Pancreas (tissue), 10 donors: ENCODE results near the gene RARRES1. TPM values are rescaled to one million over a fixed set of nuclear protein-coding genes. Genes with fewer than 3 reads are reported as not detected.
A peak's percentile ranks its signal among the peaks of the same experiment; 100 is the strongest.

Source experiments
- ATAC-seq, 4 donors: fragments of 200-7000 bp; cut with Tn5 transposase; one replicate each; pipeline versions ENCODE4 v1.8.0 to v1.9.1; 2020; ENCODE audit warnings: mild to moderate bottlenecking in 4 of 4, moderate library complexity in 4 of 4
- DNase-seq, 6 donors: peaks; one replicate each; pipeline ENCODE4 v3.0.0-alpha.2; 2020
- FAIRE-seq: peaks from 2 replicates; lab custom pipeline; 2012; peaks lifted over from hg19 to GRCh38; lab: Jason Lieb, UNC
- H3K27ac ChIP-seq, 4 donors: fragments of 200-600 bp; sonication (generic); 1 replicate in 3 of 4; 2 replicates in 1 of 4; pipeline versions ENCODE4 v1.5.0 to v1.8.0; 2020
- H3K27me3 ChIP-seq, 4 donors: fragments of 200-600 bp; one replicate each; pipeline ENCODE4 v1.8.0; 2021
- H3K36me3 ChIP-seq, 3 donors: fragments of 200-600 bp; sonication (generic) in 1 of 3; one replicate each; pipeline versions ENCODE4 v1.5.0 to v1.8.0; 2020 to 2021
- H3K4me1 ChIP-seq, 3 donors: fragments of 200-600 bp; one replicate each; pipeline ENCODE4 v1.8.0; 2021
- H3K4me3 ChIP-seq, 4 donors: fragments of 200-600 bp; sonication (generic) in 2 of 4; one replicate each; pipeline versions ENCODE4 v1.5.0 to v1.8.0; 2020 to 2021
- H3K9me3 ChIP-seq, 4 donors: fragments of 200-600 bp; one replicate each; pipeline ENCODE4 v1.8.0; 2021
- CTCF ChIP-seq, 4 donors: fragments of 200-600 bp; sonication (generic) in 3 of 4; IDR thresholded peaks; one replicate each; pipeline versions ENCODE4 v1.5.0 to v1.8.0; 2021; ENCODE audit warnings: antibody characterized with exemption in 4 of 4
- WGBS, 2 donors: extraction: QIAGEN DNeasy Blood & Tissue Kit; methylation state at CpG; one replicate each; pipeline ENCODE4 v1.1.7; 2013; 5-methylcytosine and 5-hydroxymethylcytosine counted together
- intact Hi-C, 3 donors: fragments of 100-400 bp; cut with DNase I; formaldehyde crosslinking; loops; one replicate each; pipeline versions ENCODE4 v1.11.1 to v1.14.2; 2022
- polyA plus RNA-seq, 2 donors: library from polyadenylated mRNA; stranded (reverse); fragments of 200-250 nt; gene quantifications; one replicate each; pipeline ENCODE4 v1.2.3, GENCODE V29; 2013
- total RNA-seq, 6 donors: library from RNA; stranded (reverse); fragmentation: NEBNext Ultra II Directional in 4 of 6; extraction: Animal tissue kit (Norgen Biotek cat#: 25700) in 4 of 6; gene quantifications; one replicate each; pipeline versions ENCODE4 v1.2.1 to v1.2.4, GENCODE V29; 2021 to 2023
- donor health status: healthy with polysubstance abuse.
- donor health status: DM: no; HTN: no; CAD: no; lungs with moderate emphysema.
- donor health status: DM: no; HTN: no; CAD: no.
- donor health status: control.
- donor health status: control.
- donor health status: Bipolar disorder and iron deficiency.
- donor health status: DM: yes; HTN: yes; CAD: no.
- donor health status: DM: no; HTN: no; CAD: no.
- donor health status: DM: no; HTN: no; CAD: no.
- donor health status: DM: yes; HTN: yes; CAD: no.

RARRES1 gene
- total RNA-seq, result 10 to 100 TPM in 2 of 6 donors, 1 to 10 TPM in 3, under 1 TPM in 1; 0.79 to 48.3 (median 3.9) TPM
- 1 to 10 TPM; 2.6 to 5.2 TPM for polyA plus RNA-seq

- FAIRE-seq (no peak), DNase-seq (peak; percentile 43 to 85 (median 60)), ATAC-seq (peak; percentile 73 to 89 (median 78))
- H3K36me3 ChIP-seq, result no peaks in the 10 kb centered on the region
- no peaks in the 10 kb centered on the region for H3K9me3 ChIP-seq
- H3K4me1 ChIP-seq, result peaks cover 0 to 6% (median 3%) of the 10 kb centered on the region in 3 donors
- 3% methylated on average over 61 to 101 of the region's 101 CpGs for WGBS, 2 donors
- no peaks in the 10 kb centered on the region for H3K27me3 ChIP-seq
- peak within 1 kb of the TSS in 3 of 4 donors; percentile 16 to 50 (median 37) for H3K27ac ChIP-seq
- peak within 1 kb of the TSS; percentile 45 to 63 (median 54) for H3K4me3 ChIP-seq
- intact Hi-C loops, result loop anchor here in 1 of 3 donors (10.0 kb wide), 1 partner anchor 53 kb away; no protein-coding TSS in a partner anchor
- TF ChIP-seq CTCF (IDR thresholded peaks at IDR 0.05), result no peak
These were observed at the start of gene RARRES1 for GRCh38 chr3:158731938-158732855. RARRES1 (minus strand) TSS chr3:158732457; CDS start chr3:158732415, 42 bp downstream.

- intact Hi-C loops, result loop anchor here in 1 of 3 donors (10.0 kb wide), 1 partner anchor 47 kb away; the partner anchor contains the start of gene RARRES1
These were observed 49.6 kb upstream of the RARRES1 start for GRCh38 chr3:158781849-158782248.

GRCh38 chr3:158781191-158781590, 48.9 kb upstream of the RARRES1 start:
- intact Hi-C loops, result loop anchor here in 1 of 3 donors (10.0 kb wide), 1 partner anchor 46 kb away; the partner anchor contains the start of gene RARRES1
- Histone ChIP-seq H3K27me3 (no peaks in the 10 kb centered on the region), H3K9me3 (no peaks in the 10 kb centered on the region), H3K4me1 (no peaks in the 10 kb centered on the region), H3K36me3 (no peaks in the 10 kb centered on the region), H3K27ac (no peak overlapping the region), H3K4me3 (no peak overlapping the region)
- no peak for TF ChIP-seq CTCF (IDR thresholded peaks at IDR 0.05)
- FAIRE-seq, result no peak
- DNase-seq, result no peak
- ATAC-seq, result no peak
- WGBS, 2 donors, result 86 to 94% methylated on average over 2 of the region's 2 CpGs

More at GRCh38 chr3:158781849-158782248, 49.6 kb upstream of the RARRES1 start:
- ATAC-seq (no peak), DNase-seq (no peak), FAIRE-seq (no peak)
- no peaks in the 10 kb centered on the region for H3K36me3 ChIP-seq
- H3K9me3 ChIP-seq, result no peaks in the 10 kb centered on the region
- WGBS, 2 donors, result 47 to 50% methylated on average over 1 of the region's 1 CpG
- H3K27me3 ChIP-seq, result no peaks in the 10 kb centered on the region
- TF ChIP-seq CTCF (IDR thresholded peaks at IDR 0.05), result no peak
- H3K27ac ChIP-seq, result no peak overlapping the region
- H3K4me1 ChIP-seq, result no peaks in the 10 kb centered on the region
- no peak overlapping the region for H3K4me3 ChIP-seq

- Histone ChIP-seq H3K9me3 (no peaks in the 10 kb centered on the region), H3K36me3 (no peaks in the 10 kb centered on the region), H3K4me3 (no peak overlapping the region), H3K27me3 (no peaks in the 10 kb centered on the region), H3K4me1 (no peaks in the 10 kb centered on the region), H3K27ac (no peak overlapping the region)
- intact Hi-C loops, result loop anchor here in 1 of 3 donors (10.0 kb wide), 1 partner anchor 46 kb away; the partner anchor contains the start of gene RARRES1
- 69 to 82% methylated on average over 1 of the region's 1 CpG for WGBS, 2 donors
- FAIRE-seq (no peak), ATAC-seq (no peak), DNase-seq (no peak)
- no peak for TF ChIP-seq CTCF (IDR thresholded peaks at IDR 0.05)
These were observed 48.5 kb upstream of the RARRES1 start for GRCh38 chr3:158780766-158781165.
